Spleen (tissue), 7 donors: ENCODE data around the gene CSTB.

Source experiments
- POLR2A ChIP-seq, 3 donors: fragments of 450-650 bp; IDR thresholded peaks; one replicate each; pipeline ENCODE4 v1.5.1; 2017; ENCODE audit warnings: antibody characterized with exemption in 3 of 3, mild to moderate bottlenecking in 1 of 3
- POLR2AphosphoS5 ChIP-seq, 3 donors: sonication (generic); formaldehyde crosslinking; IDR thresholded peaks; one replicate each; pipeline ENCODE4 v1.5.1; 2017; ENCODE audit warnings: antibody characterized with exemption in 3 of 3
- TF ChIP-seq, protein P1 (sequence below), 11 experiments: fragments of 200-600 bp in 7 of 11; fragments of 450-650 bp in 4 of 11; sonication (generic) in 4 of 11; IDR thresholded peaks in 8 of 11; conservative IDR thresholded peaks in 3 of 11; 1 replicate in 7 of 11; 2 replicates in 4 of 11; pipeline versions ENCODE4 v1.4.0 to v1.8.0; 2016 to 2021; ENCODE audit warnings: antibody characterized with exemption in 11 of 11, inconsistent platforms in 4 of 11, mild to moderate bottlenecking in 1 of 11
- donor health status: DM: no; HTN: no; CAD: no; lungs with moderate emphysema.
- donor health status: DM: no; HTN: no; CAD: no.
- donor health status: DM: no; HTN: no; CAD: no.

DNA sequence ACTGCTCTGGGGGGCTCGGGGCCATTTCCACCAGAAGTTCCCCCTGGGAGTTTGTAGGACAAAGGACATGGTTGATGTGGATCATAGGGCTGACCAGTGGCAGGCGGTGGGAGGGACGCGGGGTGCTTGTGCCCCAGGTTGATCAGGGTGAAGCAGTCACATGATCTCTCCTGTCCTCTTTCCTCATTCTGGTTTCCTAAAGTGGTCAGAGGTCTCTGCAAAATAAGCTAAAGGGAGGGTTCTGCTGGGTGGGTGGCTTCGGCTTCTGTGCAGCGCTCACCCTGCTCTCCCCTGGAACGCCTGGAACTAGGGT, 48.0 kb downstream of the CSTB start:
- TF ChIP-seq, protein P1, sequence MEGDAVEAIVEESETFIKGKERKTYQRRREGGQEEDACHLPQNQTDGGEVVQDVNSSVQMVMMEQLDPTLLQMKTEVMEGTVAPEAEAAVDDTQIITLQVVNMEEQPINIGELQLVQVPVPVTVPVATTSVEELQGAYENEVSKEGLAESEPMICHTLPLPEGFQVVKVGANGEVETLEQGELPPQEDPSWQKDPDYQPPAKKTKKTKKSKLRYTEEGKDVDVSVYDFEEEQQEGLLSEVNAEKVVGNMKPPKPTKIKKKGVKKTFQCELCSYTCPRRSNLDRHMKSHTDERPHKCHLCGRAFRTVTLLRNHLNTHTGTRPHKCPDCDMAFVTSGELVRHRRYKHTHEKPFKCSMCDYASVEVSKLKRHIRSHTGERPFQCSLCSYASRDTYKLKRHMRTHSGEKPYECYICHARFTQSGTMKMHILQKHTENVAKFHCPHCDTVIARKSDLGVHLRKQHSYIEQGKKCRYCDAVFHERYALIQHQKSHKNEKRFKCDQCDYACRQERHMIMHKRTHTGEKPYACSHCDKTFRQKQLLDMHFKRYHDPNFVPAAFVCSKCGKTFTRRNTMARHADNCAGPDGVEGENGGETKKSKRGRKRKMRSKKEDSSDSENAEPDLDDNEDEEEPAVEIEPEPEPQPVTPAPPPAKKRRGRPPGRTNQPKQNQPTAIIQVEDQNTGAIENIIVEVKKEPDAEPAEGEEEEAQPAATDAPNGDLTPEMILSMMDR (IDR thresholded peaks at IDR 0.05 in 8 of 11, conservative IDR thresholded peaks at IDR 0.05 in 3 of 11) = no peak
- no peak for TF ChIP-seq POLR2A (IDR thresholded peaks at IDR 0.05)
- no peak for TF ChIP-seq POLR2AphosphoS5 (IDR thresholded peaks at IDR 0.05)
